ENCODE results near the gene KDM5A. TPM values are rescaled to one million over a fixed set of nuclear protein-coding genes. Genes with fewer than 3 reads are reported as not detected.
"Not testable (repeated sequence)": the region's sequence is repeated elsewhere in the genome, so short reads cannot be mapped to it uniquely, and the experiment has no call there.

The KDM5A gene
- 107 and 109 TPM in 2 replicates for total RNA-seq

DNA sequence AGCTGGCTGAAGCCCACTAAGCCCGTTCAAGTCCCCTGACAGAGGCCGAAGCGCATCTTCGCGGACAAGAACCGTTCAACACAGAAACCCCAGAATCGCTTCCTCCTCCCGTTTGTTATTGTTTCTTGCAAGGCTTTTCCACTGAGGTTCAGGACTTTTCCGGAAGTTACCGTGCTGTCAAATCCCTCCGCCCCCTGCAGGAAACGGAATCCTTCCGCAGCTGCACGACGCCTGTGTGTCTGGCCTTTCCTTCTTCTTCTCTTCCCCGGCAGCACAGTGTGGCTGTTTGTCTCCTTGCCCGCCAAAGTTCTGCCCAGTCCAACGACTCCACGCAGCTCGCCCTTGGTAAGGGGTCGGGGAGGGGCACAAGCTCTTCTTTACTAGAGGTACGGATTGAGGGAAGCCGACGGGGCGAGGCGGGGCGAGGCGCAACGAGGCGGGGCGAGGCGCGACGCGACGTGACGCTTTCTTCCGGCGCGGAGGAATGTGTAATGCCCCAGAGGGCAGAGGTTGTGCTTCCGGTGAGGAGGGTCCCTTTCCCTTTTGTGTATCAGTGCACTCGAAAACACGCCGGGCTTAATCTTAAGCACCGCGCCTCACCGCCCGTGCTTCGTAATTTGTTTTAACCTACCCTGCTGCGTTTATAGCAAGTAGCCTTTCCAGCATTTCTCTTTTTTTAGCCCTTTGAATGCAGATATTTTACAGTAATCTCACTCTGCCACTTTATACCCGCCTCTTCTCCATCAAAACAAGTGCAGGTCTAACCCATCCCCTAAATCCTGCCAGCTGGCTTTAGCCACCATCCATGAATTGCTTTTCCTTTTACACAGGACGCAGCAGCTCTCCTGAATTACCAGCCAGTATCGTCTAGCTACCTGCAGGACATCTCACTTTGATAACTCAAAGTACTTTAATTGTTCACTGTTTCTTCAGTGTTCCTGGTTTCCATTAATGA lies at the start of gene KDM5A:
Gene KDM5A (minus strand): TSS at position 179 of the 955 bp plus-strand sequence. CDS start 229 bp downstream, outside the sequence.
- intact Hi-C loops (cut with micrococcal nuclease), result loop anchor here (1.0 to 5.0 kb wide), 7 partner anchors 12 to 1613 kb away; partner anchors contain the start of genes CCDC77, DCP1B, ERC1 and FBXL14

DNA sequence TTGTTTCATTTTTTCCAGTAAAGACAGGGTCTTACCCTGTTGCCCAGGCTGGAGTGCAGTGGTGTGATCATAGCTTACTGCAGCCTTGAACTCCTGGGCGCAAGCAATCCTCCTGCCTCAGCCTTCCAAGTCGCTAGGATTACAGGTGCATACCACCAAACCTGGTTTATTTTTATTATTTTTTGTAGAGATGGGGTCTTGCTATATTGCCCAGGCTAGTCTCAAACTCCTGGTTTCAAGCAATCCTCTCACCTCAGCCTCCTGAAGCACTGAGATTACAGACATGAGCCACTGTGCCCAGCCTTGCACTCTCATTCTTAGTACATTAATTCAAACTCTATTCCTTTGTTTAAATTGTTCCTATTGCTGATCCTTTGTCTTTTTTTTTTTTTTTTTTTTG lies 46.6 kb upstream of the KDM5A start:
- intact Hi-C loops (cut with micrococcal nuclease), result not testable (repeated sequence)

DNA sequence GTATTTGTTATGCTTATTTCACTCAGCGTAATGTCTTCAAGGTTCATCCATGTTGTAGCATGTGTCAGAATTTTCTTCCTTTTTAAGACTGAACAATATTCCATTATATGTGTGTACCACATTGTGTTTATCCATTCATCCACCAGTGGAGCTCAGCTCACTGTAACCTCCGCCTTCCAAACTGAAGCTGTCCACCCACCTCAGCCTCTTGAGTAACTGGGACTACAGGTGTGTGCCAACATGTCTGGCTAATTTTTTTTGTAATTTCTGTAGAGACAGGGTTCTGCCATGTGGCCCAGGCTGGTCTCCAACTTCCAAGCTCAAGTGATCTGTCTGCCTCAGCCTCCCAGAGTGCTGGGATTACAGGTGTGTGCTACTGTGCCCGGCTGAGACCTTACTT lies 33.4 kb upstream of the KDM5A start:
- intact Hi-C loops (cut with micrococcal nuclease), result no loop called here

DNA sequence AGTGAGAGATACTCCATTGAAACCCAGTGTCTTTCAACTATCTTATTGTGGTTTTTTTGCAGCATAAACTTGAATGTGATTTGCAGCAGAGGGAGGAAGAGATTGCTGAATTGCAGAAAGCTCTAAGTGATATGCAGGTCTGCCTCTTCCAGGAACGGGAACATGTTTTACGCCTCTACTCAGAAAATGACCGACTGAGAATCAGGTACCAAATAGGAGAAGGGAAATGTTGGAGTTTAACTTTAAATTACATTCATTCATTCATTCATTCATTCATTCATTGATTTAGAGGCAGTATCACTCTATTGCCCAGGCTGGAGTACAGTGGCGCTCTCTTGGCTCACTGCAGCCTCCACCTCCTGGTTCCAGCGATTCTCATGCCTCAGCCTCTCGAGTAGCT lies 29.3 kb upstream of the KDM5A start:
- intact Hi-C loops (cut with micrococcal nuclease), result no loop called here

DNA sequence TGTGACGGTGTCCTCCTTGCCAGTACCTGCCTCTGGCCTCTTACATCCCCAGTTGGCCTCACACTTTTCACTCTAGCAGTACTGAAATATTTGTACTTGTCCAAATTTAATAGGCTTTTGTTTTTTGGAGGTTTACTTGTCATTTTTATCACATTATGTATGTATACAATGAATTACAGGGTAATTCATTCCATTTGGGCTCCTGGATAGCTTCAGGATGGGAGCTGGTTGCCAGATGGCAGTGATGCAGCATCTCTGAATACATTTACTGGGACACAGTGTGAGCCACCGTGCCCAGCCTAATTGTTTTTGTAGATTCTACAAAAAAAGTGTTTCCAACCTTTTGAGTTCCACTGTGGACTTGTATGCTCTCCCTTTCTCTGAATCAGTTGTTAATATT lies 25.7 kb upstream of the KDM5A start:
- intact Hi-C loops (cut with micrococcal nuclease), result no loop called here

DNA sequence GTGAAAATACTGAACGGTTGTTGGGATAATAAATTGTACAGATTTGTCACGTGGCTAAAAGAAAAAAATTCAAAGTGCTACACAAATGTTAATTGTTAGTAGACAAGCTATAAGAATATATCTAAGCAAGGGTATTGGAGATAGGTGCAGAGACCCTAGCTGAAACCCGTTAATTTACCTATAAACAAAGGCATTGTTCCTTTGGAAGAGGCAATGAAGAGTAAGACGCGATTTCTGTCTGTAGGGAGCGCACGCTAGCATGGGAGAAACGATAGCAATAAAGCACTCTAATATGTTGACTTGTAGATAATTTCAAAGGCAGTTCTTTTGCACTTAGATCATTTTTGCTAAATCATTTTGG lies 12.9 kb upstream of the KDM5A start:
- intact Hi-C loops (cut with micrococcal nuclease), result loop anchor here (5.0 kb wide), 1 partner anchor 1600 kb away; the partner anchor contains the start of gene DCP1B

DNA sequence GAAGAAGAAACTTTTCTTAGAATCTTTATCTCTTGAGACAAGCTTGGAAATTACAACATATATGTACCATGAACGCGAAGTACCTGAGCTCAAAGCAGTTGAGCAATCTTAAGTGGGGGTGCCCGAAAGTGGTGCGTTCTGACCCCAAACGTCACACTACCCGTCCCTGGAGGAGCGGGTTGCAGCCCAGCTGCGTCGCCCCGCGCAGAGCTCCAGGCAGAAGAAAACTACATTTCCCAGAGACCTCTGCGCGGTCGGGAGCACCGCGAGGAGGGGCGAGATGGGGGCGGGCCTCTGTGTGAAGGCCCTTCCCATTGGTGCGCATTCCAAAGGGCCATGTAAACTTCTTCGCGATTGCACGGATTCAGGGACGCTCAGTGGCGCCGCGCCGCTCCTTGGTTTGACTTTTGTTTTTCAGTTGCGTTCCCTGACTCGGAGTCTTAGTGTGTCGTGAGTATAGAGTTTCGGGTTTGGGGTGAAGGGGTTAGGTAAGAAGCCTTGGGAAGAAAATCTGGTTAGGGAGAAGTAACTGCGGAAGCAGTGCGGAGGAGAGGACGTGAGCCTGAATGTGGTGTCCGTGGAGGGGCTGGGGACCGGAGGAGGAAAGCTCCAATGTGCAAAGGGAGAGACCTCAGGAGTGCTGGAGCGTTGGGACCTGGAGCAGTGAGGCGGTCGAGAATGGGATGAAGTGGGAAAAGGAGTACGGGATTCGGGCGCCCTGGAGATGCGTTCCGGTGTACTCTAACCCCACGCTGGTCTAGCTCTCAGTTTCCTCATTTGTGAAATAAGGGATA lies 12.3 kb upstream of the KDM5A start, which contains the start of gene CCDC77:
Gene CCDC77 (plus strand): TSS at position 410 of the 794 bp plus-strand sequence. CDS start 7,740 bp downstream, outside the sequence.
- intact Hi-C loops (cut with micrococcal nuclease), result loop anchor here (1.0 to 5.0 kb wide), 5 partner anchors 12 to 1601 kb away; partner anchors contain the start of genes DCP1B, ERC1, KDM5A and RAD52

DNA sequence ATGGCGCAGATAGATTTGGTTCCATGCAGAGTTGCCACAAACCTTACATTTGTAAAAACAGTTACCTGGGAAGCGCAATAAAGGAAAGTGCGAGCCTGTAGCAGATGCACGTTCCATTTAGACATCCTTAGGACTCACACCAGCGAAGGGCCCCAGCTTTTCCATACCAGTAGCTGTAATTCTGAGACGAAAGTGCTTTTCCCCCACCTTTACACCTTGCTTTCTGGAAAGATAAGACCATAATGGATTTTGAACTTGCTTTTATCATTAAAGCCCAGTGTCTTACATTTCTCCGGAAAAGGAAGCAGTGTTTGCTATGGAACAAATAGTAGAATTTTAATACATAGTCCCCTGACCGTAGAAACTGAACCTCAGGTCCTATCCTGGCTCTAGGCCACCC lies 11.7 kb upstream of the KDM5A start:
- intact Hi-C loops (cut with micrococcal nuclease), result loop anchor here (1.0 to 5.0 kb wide), 5 partner anchors 12 to 1601 kb away; partner anchors contain the start of genes DCP1B, ERC1, KDM5A and RAD52

DNA sequence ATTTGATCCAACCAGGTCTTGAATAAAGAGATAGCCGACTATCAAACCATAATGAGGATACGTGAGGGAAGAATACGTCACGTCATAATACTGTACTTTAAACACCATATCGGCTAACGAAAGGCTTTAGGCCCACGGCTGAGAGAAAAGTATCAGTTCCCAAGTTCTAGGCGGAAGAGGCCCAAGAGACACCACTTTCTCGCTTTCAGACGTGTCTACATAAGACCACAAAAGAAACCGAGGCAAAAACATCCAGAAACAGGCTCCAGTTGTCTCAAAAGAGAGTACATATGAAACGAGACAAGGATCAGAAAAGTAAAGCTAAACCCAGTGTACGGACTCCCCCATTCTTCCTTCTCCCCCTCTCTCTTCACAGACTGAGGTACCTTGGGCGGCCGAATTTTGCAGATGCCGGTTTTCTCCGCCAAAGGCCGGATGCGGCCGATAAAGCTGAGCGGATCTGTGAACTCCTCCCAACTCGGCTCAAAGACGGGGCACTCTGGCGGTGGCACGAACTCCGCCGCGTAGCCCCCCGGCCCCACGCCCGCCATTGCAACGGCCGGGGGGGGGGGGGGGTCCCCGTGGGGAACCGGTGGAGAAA lies 479 bp downstream of the KDM5A start:
- intact Hi-C loops (cut with micrococcal nuclease), result loop anchor here (1.0 to 5.0 kb wide), 7 partner anchors 13 to 1614 kb away; partner anchors contain the start of genes CCDC77, DCP1B, ERC1 and FBXL14

DNA sequence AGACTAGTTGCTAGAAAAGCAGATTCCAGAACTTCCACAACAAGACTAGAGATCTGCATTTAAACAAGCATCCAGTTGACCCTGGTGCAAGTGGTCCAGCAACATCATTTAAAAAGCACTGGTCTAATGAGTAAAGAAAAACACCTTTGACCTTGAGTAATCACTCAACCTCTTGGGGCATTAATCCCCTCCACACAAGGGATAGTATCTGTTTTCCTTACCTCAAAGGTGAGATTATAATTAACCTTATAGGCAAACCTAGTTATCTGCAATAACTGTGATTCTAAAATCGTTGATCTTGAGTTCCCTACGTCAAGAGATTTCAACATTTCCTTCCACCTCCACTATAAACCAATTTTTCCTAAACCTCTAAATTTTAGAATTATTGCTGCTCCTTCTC lies 1.1 kb downstream of the KDM5A start:
- intact Hi-C loops (cut with micrococcal nuclease), result loop anchor here (2.0 to 5.0 kb wide), 4 partner anchors 175 to 1614 kb away; partner anchors contain the start of genes DCP1B, ERC1 and FBXL14

DNA sequence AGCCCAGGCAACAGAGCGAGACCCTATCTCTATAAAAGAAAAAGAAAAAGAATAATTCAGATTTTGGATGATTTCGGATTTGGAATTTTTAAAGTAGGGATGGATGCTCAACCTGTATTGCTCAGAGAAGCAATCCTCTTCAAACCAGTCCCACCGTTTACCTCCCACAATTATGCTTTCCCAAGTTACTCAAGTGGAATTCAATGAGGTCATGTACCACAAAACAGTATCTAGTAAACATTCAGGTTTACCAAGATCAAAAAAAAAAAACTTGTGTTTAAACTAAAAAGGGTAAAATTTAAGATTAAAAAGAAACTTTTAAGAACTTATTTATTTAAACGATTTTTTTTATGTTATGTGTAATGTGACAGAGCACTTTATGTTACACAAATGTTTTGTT lies 2.5 kb downstream of the KDM5A start:
- intact Hi-C loops (cut with micrococcal nuclease), result loop anchor here (5.0 kb wide), 2 partner anchors 1206 to 1616 kb away; partner anchors contain the start of genes DCP1B and FBXL14

DNA sequence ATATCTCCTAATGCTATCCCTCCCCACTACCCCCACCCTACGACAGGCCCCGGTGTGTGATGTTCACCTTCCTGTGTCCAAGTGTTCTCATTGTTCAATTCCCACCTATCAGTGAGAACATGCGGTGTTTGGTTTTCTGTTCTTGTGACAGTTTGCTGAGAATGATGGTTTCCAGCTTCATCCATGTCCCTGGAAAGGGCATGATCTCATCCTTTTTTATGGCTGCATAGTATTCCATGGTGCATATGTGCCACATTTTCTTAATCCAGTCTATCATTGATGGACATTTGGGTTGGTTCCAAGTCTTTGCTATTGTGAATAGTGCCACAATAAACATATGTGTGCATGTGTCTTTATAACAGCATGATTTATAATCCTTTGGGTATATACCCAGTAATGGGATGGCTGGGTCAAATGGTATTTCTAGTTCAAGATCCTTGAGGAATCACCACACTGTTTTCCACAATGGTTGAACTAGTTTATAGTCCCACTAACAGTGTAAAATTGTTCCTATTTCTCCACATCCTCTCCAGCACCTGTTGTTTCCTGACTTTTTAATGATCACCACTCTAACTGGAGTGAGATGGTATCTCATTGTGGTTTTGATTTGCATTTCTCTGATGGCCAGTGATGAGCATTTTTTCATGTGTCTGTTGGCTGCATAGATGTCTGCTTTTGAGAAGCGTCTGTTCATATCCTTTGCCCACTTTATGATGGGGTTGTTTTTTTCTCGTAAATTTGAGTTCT lies 18.2 kb downstream of the KDM5A start:
- intact Hi-C loops (cut with micrococcal nuclease), result not testable (repeated sequence)

DNA sequence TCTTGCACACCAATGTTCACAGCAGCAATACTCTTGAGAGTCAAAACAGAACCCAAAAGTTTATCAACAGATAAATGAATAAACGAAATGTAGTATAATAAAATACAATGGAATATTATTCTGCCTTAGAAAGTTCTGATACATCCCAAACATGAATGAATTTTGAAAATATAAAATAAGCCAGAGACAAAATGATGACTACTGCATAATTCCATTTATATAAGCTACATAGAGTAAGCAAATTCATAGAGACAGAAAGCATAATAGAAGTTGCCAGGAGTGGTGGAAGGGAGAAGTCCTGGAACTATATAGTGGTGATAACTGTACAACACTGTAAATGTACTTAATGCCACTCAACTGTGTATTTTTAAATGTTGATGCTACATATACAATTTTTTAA lies 21.1 kb downstream of the KDM5A start:
- intact Hi-C loops (cut with micrococcal nuclease), result no loop called here

DNA sequence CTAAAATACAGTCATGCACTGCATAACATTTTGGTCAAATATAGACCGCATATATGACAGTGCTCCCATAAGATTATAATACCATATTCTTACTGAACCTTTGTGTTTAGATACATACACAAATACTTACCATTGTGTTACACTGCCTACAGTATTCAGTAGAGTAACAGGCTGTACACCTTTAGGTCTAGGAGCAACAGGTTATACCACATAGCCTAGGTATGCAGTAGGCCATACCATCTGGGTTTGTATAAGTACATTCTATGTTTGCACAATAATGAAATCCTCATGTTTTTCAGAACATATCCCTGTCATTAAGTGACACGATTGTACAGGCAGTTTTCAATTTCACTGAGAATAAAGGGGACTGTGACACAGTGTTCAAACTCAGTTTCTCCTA lies 22.3 kb downstream of the KDM5A start:
- intact Hi-C loops (cut with micrococcal nuclease), result no loop called here

DNA sequence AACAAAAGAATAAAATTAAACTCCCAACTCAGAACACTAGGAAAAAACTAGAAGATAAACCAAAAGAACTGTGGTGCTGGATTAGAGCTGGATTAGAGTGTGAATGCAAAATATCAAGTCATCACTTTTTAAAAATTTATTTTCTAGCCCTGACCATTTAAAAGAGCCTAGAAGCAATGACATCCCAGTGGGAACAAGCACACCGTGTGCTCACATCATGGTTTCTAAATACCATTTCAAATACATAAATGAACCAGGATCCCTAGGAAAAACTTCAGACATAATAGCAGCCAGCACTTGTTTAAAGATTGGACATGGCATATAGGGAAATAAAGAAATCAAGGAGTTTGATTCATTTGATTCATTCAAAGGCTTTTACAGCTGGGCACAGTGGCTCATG lies 30.0 kb downstream of the KDM5A start:
- intact Hi-C loops (cut with micrococcal nuclease), result no loop called here

DNA sequence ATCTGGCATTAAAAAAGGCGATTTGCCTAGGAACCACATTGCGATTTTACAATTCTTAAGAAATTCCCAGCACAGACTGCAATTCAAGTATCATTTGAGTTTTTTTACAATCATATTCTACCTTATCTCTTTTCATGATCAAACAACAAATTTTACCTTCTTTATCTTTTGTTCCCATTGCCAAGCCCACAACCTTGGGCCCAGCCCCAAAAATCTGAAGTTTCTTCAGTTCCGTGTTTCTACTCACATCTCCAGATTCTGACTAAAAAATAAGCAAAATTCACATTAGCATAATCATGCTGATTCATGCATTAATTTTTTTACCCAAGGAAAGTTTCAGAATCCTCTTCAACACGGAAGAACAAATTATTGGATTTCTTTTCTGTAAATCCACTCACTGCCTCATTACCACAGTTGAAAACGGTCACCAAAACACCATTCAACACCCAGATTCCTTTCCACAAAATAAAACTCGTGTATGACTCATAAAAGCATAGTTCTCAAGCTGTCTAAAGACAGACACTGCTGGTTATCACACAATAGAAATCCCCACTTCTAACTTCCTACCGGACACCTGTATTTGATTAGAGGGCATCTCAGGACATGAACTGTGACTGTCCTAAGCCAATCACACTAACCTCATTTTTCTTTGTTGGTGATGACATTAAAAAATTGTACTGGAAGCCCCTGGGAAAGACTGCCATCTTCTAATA lies 32.7 kb downstream of the KDM5A start:
- intact Hi-C loops (cut with micrococcal nuclease), result no loop called here

DNA sequence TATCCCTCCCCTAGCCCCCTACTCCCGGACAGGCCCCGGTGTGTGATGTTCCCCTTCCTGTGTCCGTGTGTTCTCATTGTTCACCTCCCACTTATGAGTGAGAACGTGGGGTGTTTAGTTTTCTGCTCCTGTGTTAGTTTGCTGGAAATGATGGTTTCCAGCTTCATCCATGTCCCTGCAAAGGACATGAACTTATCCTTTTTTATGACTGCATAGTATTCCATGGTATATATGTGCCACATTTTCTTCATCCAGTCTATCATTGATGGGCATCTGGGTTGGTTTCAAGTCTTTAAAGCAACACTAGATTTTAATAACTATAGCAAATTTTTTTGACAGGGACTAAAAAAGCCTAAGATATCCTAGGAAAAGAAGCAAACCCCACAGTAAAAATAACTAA lies 37.9 kb downstream of the KDM5A start:
- intact Hi-C loops (cut with micrococcal nuclease), result not testable (repeated sequence)

DNA sequence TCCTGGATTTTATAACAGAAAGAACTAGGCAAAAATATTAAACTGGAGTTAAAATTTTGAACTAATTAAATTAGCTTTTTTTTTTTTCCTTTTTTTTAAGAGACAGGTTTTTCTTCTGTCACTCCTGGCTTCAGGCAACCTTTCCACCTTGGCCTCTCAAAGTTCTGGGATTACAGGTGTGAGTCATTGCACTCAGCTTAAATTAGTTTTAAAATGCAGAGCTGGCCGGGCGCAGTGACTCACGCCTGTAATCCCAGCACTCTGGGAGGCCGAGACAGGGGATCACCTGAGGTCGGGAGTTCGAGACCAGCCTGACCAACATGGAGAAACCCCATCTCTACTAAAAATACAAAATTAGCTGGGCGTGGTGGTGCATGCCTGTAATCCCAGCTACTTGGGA lies 39.5 kb downstream of the KDM5A start:
- intact Hi-C loops (cut with micrococcal nuclease), result not testable (repeated sequence)

DNA sequence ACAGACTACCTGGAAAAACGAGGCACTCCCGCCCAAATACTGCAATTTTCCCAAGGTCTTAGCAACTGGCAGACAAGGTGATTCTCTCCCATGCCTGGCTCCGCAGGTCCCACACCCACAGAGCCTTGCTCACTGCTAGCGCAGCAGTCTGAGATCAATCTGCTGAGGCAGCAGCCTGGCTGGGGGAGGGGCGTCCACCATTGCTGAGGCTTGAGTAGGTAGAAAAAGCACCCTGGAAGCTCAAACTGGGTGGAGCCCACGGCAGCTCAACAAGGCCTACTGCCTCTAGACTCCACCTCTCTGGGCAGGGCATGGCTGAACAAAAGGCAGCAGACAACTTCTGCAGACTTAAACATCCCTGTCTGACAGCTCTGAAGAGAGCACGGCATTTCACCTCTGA lies 46.1 kb downstream of the KDM5A start:
- intact Hi-C loops (cut with micrococcal nuclease), result not testable (repeated sequence)

DNA sequence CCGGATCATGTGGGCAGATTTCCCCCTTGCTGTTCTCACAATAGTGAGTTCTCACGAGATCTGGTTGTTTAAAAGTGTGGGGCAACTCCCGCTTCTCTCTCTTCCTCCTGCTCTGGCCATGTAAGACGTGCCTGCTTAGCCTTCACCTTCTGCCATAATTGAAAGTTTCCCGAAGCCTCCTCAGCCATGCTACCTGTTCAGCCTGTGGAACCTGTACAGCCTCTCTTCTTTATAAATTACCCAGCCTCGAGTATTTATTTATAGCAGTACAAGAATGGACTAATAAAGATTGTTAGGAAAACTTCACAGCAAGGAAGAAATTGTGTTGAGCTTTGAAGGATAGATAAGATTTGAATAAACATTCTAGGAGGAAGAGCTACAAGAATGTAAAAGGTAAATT lies 52.1 kb downstream of the KDM5A start:
- intact Hi-C loops (cut with micrococcal nuclease), result no loop called here
